AG10803 (cell line): Measurements from ENCODE around the gene MRPS5.
"Not testable (repeated sequence)": the region's sequence is repeated elsewhere in the genome, so short reads cannot be mapped to it uniquely, and the experiment has no call there.

Experiments
- DNase-seq: peaks from one replicate; pipeline ENCODE4 v3.0.0; 2010; ENCODE audit warnings: low read depth
- H3K4me3 ChIP-seq: 2 replicates; pipeline ENCODE4 v1.5.1; 2011; ENCODE audit warnings: mild to moderate bottlenecking, low read length, control low read depth
- CTCF ChIP-seq: conservative IDR thresholded peaks from 2 replicates; pipeline ENCODE4 v1.5.1; 2011; ENCODE audit warnings: mild to moderate bottlenecking, low read length, control low read depth, inconsistent platforms

MRPS5 gene

GRCh38 chr2:95113464-95113863 lies 8.1 kb downstream of the MRPS5 start:
- no peak overlapping the region for H3K4me3 ChIP-seq
- no peak for DNase-seq
- no peak for TF ChIP-seq CTCF

- DNase-seq = no peak
- no peak for TF ChIP-seq CTCF
Observed at GRCh38 chr2:95110395-95110794, 11.2 kb downstream of the MRPS5 start.

GRCh38 chr2:95109260-95109659 lies 12.3 kb downstream of the MRPS5 start:
- no peak overlapping the region for H3K4me3 ChIP-seq
- DNase-seq = no peak
- no peak for TF ChIP-seq CTCF

More at GRCh38 chr2:95110395-95110794, 11.2 kb downstream of the MRPS5 start:
- no peak overlapping the region for H3K4me3 ChIP-seq

- H3K4me3 ChIP-seq = no peak overlapping the region
- no peak for DNase-seq
- no peak for TF ChIP-seq CTCF
Observed at GRCh38 chr2:95106081-95106480, 15.5 kb downstream of the MRPS5 start.

GRCh38 chr2:95104606-95105005 lies 17.0 kb downstream of the MRPS5 start:
- no peak overlapping the region for H3K4me3 ChIP-seq
- DNase-seq = no peak
- TF ChIP-seq CTCF = no peak

GRCh38 chr2:95099910-95100309 lies 21.7 kb downstream of the MRPS5 start:
- DNase-seq = no peak
- TF ChIP-seq CTCF = no peak
- no peak overlapping the region for H3K4me3 ChIP-seq

GRCh38 chr2:95098273-95098672 lies 23.3 kb downstream of the MRPS5 start:
- not testable (repeated sequence) for DNase-seq, H3K4me3 ChIP-seq

- DNase-seq = no peak
- TF ChIP-seq CTCF = no peak
- no peak overlapping the region for H3K4me3 ChIP-seq
Observed at GRCh38 chr2:95091885-95092555, 29.6 kb downstream of the MRPS5 start.
